Measurements from ENCODE around the gene KATNAL1. TPM values are rescaled to one million over a fixed set of nuclear protein-coding genes. Genes with fewer than 3 reads are reported as not detected.

Gene KATNAL1
- total RNA-seq, 2 donors from 2014 or later, result 12.8 to 16.4 TPM

DNA sequence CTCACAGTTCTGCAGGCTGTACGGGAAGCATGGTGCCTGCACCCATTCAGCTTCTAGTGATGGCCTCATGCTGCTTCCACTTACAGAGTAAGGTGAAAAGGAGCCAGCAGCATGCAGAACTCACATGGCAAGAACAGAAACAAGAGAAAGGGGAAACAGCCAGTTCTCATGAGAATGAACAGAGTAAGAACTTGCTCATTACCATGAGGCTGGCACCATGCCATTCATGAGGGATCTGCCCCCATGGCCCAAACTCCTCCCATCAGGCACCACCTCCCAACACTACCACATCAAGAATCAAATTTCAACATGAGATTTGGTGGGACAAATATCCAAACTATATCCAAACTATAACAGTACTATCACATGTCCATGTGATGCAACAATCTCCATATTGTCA is 72.1 kb downstream of the KATNAL1 start:
- H3K27ac ChIP-seq, result no peak overlapping the region
- intact Hi-C loops (cut with DNase I), result no loop called here
- TF ChIP-seq POLR2A (IDR thresholded peaks at IDR 0.05), result no peak
- TF ChIP-seq, protein P1, sequence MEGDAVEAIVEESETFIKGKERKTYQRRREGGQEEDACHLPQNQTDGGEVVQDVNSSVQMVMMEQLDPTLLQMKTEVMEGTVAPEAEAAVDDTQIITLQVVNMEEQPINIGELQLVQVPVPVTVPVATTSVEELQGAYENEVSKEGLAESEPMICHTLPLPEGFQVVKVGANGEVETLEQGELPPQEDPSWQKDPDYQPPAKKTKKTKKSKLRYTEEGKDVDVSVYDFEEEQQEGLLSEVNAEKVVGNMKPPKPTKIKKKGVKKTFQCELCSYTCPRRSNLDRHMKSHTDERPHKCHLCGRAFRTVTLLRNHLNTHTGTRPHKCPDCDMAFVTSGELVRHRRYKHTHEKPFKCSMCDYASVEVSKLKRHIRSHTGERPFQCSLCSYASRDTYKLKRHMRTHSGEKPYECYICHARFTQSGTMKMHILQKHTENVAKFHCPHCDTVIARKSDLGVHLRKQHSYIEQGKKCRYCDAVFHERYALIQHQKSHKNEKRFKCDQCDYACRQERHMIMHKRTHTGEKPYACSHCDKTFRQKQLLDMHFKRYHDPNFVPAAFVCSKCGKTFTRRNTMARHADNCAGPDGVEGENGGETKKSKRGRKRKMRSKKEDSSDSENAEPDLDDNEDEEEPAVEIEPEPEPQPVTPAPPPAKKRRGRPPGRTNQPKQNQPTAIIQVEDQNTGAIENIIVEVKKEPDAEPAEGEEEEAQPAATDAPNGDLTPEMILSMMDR (IDR thresholded peaks at IDR 0.05), result no peak
- H3K4me1 ChIP-seq (replicated peaks), result no peaks in the 10 kb centered on the region
- 100% methylated on average over 1 of the region's 1 CpG for WGBS
- H3K4me3 ChIP-seq, result no peak overlapping the region
- no peak for DNase-seq (ENCODE audit: low spot score)
- H3K27me3 ChIP-seq (replicated peaks; ENCODE audit: insufficient read depth), result no peaks in the 10 kb centered on the region
- H3K9me3 ChIP-seq, result no peaks in the 10 kb centered on the region
- no peaks in the 10 kb centered on the region for H3K36me3 ChIP-seq

DNA sequence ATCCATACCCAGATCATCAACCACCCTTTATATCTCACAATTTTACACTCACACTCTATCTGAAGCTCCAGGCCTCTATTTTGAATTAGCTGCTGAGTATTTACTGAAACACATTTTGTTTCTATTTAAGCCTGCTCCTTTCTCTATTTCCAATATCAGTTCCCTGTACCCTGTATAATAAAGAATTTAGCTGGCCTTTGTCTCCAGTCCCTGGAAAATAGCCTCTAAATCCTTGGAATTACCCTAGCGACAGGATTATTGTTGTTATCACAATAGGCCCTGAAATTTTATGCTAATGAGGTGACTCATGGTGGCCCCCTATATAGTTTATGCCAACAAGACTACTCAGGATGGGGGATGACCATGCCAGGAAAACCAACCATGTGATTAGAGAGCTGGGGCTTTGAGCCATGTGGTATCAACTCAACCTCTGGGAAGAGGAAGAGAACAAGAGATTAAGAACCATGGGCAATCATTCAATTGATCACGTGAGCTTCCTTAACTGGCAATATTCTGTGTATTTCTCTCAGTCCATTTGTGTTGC is 72.7 kb downstream of the KATNAL1 start:
- Histone ChIP-seq H3K27ac (no peak overlapping the region), H3K27me3 (replicated peaks; ENCODE audit: insufficient read depth) (no peaks in the 10 kb centered on the region), H3K9me3 (no peaks in the 10 kb centered on the region), H3K4me1 (replicated peaks) (no peaks in the 10 kb centered on the region), H3K4me3 (no peak overlapping the region), H3K36me3 (no peaks in the 10 kb centered on the region)
- intact Hi-C loops (cut with DNase I), result no loop called here
- 93% methylated on average over 2 of the region's 2 CpGs for WGBS
- no peak for DNase-seq (ENCODE audit: low spot score)
- TF ChIP-seq POLR2AphosphoS5 (IDR thresholded peaks at IDR 0.05) (no peak), POLR2A (IDR thresholded peaks at IDR 0.05) (no peak)
- TF ChIP-seq, protein P1 (IDR thresholded peaks at IDR 0.05), result no peak

DNA sequence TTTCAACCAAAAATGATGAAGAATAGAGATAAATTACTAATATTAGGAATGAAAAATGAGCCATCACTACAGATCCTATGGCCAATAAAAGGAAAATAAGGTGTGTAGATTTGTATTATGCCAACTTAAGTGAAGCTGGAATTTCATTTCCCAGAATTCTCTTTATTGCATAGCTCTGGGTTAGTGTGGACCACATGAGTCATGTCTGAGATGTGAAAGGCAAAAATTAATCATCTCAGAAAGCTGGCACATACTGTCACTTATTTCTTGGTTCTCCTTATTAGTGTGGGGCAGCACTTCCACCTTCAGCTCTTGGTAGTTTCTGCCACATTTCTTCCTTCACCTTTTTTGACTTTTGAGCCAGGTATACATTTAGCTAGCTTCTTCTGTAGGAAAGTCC is 82.6 kb downstream of the KATNAL1 start:
- no peak for TF ChIP-seq POLR2AphosphoS5 (IDR thresholded peaks at IDR 0.05)
- Histone ChIP-seq H3K9me3 (no peaks in the 10 kb centered on the region), H3K27me3 (replicated peaks; ENCODE audit: insufficient read depth) (no peaks in the 10 kb centered on the region), H3K4me1 (replicated peaks) (no peaks in the 10 kb centered on the region), H3K4me3 (no peak overlapping the region), H3K27ac (no peak overlapping the region), H3K36me3 (no peaks in the 10 kb centered on the region)
- no peak for DNase-seq (ENCODE audit: low spot score)
- intact Hi-C loops (cut with DNase I), result no loop called here

DNA sequence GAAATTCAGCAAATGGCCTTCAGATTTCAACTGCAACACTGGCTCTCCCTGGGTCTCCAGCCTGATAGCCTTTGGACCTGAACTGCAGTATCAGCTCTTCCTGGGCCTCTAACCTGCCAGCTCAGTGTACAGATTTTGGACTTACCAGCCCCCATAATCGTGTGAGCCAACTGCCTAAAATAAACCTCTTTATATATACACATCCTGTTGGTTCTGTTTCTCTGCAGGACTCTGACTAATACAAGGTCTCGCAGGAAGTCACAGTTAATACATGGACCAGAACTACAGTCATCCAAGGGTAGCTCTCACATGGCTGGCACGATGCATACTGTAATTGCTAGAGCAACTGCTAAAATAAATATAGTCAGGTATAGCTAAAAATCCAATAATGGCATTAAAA is 85.1 kb downstream of the KATNAL1 start:
- TF ChIP-seq POLR2AphosphoS5 (IDR thresholded peaks at IDR 0.05) (no peak), POLR2A (IDR thresholded peaks at IDR 0.05) (no peak)
- TF ChIP-seq, protein P1 (IDR thresholded peaks at IDR 0.05), result no peak
- no peaks in the 10 kb centered on the region for H3K27me3 ChIP-seq (replicated peaks; ENCODE audit: insufficient read depth)
- no peak for DNase-seq (ENCODE audit: low spot score)
- H3K27ac ChIP-seq, result no peak overlapping the region
- H3K9me3 ChIP-seq, result no peaks in the 10 kb centered on the region
- no peaks in the 10 kb centered on the region for H3K36me3 ChIP-seq
- intact Hi-C loops (cut with DNase I), result no loop called here
- WGBS, result 97% methylated on average over 3 of the region's 3 CpGs
- no peaks in the 10 kb centered on the region for H3K4me1 ChIP-seq (replicated peaks)
- no peak overlapping the region for H3K4me3 ChIP-seq

DNA sequence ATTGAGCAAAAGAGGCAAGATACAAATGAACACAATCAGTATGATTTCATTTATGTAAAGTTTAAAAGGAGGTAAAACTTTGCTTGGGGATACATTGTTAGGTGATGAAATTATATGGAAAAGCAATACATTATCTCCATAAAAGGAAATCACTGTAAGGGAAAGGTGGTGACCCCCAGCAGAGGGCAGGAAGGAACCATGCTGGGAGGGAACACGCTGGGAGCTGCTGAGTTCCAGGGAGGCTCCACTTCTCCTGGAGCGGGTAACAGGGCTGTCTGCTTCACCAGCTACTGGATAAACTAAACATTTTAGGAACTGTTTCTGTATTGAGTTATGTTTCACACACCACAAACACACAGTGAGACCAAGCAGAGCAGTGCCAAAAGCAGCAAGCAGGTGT is 91.2 kb downstream of the KATNAL1 start:
- 74% methylated on average over 2 of the region's 2 CpGs for WGBS
- no peaks in the 10 kb centered on the region for H3K27me3 ChIP-seq (replicated peaks; ENCODE audit: insufficient read depth)
- H3K27ac ChIP-seq, result no peak overlapping the region
- TF ChIP-seq, protein P1 (IDR thresholded peaks at IDR 0.05), result no peak
- no peak for TF ChIP-seq POLR2A (IDR thresholded peaks at IDR 0.05)
- no peak for TF ChIP-seq POLR2AphosphoS5 (IDR thresholded peaks at IDR 0.05)
- H3K4me3 ChIP-seq, result no peak overlapping the region
- H3K9me3 ChIP-seq, result no peaks in the 10 kb centered on the region
- no peaks in the 10 kb centered on the region for H3K4me1 ChIP-seq (replicated peaks)
- DNase-seq (ENCODE audit: low spot score), result no peak
- no peaks in the 10 kb centered on the region for H3K36me3 ChIP-seq
- intact Hi-C loops (cut with DNase I), result no loop called here

Data from prostate gland (tissue), 2 donors.